ENCODE measurements around the gene FAM89B. TPM values are rescaled to one million over a fixed set of nuclear protein-coding genes. Genes with fewer than 3 reads are reported as not detected.
A peak's percentile ranks its signal among the peaks of the same experiment; 100 is the strongest.

Gene FAM89B
- total and polyA plus RNA-seq, 7 donors: 59.0 to 112 (median 67.4) TPM

DNA sequence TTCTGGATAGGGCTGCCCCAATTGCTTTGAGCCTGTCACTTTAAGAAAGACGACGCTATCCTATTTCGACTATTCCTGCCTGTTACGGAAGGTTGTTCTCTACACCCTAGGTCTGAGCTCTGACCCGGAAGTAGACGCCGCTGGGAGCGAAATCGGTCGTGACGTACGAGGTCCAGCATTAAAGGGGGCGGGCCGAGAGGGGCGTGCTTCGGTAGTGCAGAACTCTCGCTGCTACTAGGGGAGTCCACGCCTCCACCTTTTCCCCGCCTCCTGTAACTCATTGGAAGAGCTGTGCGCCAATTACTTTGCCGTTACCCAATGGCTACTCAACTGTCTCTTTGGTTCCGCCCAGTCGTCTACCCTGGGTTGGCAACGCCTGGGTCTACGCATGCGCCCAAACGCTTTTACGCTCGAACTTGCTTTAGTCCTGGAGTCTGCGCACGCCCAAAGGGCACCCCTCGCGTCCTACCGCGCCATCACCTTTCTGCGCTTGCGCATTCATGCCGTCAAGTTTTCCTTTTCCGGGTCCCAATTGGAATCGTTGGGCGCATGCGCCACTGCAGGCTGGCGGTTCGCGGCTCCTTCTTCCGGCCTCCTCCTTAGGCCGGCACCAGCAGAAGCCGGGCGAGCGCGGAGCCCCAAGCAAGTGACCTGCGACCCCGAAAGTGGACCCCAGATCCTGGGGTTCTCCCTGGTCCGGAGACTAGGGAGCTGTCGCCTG lies 43.1 kb downstream of the FAM89B start, which contains the start of gene PCNX3:
Gene PCNX3, plus strand, starts transcription at position 548 of the 721 bp plus-strand sequence. CDS start 536 bp downstream, outside the sequence.
- peak within 1 kb of the TSS; percentile 89 for H3K27ac ChIP-seq
- H3K9me3 ChIP-seq: no peaks in the 10 kb centered on the region
- DNase-seq (peak; percentile 100), ATAC-seq (peak; percentile 85 to 88 (median 85))
- H3K27me3 ChIP-seq (ENCODE audit: insufficient read depth in 3 of 3, low read length in 2 of 3): no peaks in the 10 kb centered on the region
- no peak for TF ChIP-seq CTCF (IDR thresholded peaks at IDR 0.05)
- peaks cover 35% of the 10 kb centered on the region for H3K4me1 ChIP-seq
- peaks cover 0 to 43% of the 10 kb centered on the region in 2 donors for H3K36me3 ChIP-seq (ENCODE audit: insufficient read depth in 1 of 2, low read depth in 1 of 2)
- peak within 1 kb of the TSS; percentile 97 for H3K4me3 ChIP-seq
- intact Hi-C loops (cut with DNase I): loop anchor here in 1 of 2 donors (5.0 kb wide), 1 partner anchor 97 kb away; the partner anchor contains the start of gene KAT5
- WGBS, 3 donors: 0% methylated on average over 52 to 55 of the region's 55 CpGs

GRCh38 chr11:65615950-65616574 lies 43.7 kb downstream of the FAM89B start:
- peak overlapping the region; percentile 89 for H3K27ac ChIP-seq
- no peak for TF ChIP-seq CTCF (IDR thresholded peaks at IDR 0.05)
- no peaks in the 10 kb centered on the region for H3K27me3 ChIP-seq (ENCODE audit: insufficient read depth in 3 of 3, low read length in 2 of 3)
- DNase-seq (peak in 1 of 2 donors; percentile 75), ATAC-seq (peak; percentile 1 to 4 (median 2))
- peak overlapping the region; percentile 97 for H3K4me3 ChIP-seq
- 0 to 1% (median 0%) methylated on average over 22 to 50 of the region's 50 CpGs for WGBS, 3 donors
- intact Hi-C loops (cut with DNase I): loop anchor here in 1 of 2 donors (2.0 to 5.0 kb wide), 2 partner anchors 41 to 96 kb away; partner anchors contain the start of gene KAT5
- no peaks in the 10 kb centered on the region for H3K9me3 ChIP-seq
- peaks cover 0 to 47% of the 10 kb centered on the region in 2 donors for H3K36me3 ChIP-seq (ENCODE audit: insufficient read depth in 1 of 2, low read depth in 1 of 2)
- peaks cover 31% of the 10 kb centered on the region for H3K4me1 ChIP-seq

GRCh38 chr11:65616575-65617001 lies 44.2 kb downstream of the FAM89B start:
- H3K4me3 ChIP-seq: peak overlapping the region; percentile 97
- DNase-seq (no peak), ATAC-seq (no peak)
- peaks cover 31% of the 10 kb centered on the region for H3K4me1 ChIP-seq
- H3K9me3 ChIP-seq: no peaks in the 10 kb centered on the region
- TF ChIP-seq CTCF (IDR thresholded peaks at IDR 0.05): no peak
- intact Hi-C loops (cut with DNase I): loop anchor here in 1 of 2 donors (2.0 to 5.0 kb wide), 2 partner anchors 40 to 96 kb away; partner anchors contain the start of gene KAT5
- H3K27ac ChIP-seq: peak overlapping the region; percentile 89
- WGBS, 3 donors: 57 to 68% (median 64%) methylated on average over 10 of the region's 10 CpGs
- peaks cover 0 to 52% of the 10 kb centered on the region in 2 donors for H3K36me3 ChIP-seq (ENCODE audit: insufficient read depth in 1 of 2, low read depth in 1 of 2)
- no peaks in the 10 kb centered on the region for H3K27me3 ChIP-seq (ENCODE audit: insufficient read depth in 3 of 3, low read length in 2 of 3)

DNA sequence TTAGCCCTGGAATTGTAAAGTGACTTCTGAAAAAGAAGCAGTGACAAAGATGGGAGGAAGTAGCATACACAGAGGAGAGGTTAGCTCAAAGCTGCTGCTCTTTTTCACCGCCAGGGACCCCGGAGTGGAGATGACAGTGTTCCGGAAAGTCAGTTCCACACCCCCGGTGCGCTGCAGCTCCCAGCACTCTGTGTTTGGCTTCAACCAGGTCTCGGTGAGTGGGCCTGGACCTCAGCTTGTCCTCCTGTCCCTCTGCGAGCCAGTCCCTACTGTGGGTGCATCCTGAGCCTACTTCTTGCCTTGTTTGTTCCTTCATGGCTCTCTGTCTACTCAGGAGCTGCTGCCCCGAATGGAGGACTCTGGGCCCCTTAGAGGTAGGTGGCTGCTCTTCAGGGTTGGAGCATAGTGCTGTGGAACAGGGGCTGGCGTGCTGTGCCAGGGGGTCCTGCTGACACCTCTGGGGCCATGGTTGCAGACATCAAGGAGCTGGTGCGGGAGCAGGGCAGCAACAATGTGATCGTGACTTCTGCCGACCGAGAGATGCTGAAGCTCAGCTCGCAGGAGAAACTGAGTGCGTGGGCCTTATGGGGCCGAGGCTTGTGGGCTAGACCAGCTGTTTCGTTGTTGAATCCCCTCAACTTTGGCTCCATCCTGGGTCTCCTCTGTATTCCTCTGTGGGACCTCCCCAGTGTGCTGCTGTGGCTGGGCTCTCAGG lies 45.0 kb downstream of the FAM89B start:
- ATAC-seq (no peak), DNase-seq (no peak)
- 88 to 90% (median 89%) methylated on average over 17 of the region's 17 CpGs for WGBS, 3 donors
- no peak for TF ChIP-seq CTCF (IDR thresholded peaks at IDR 0.05)
- H3K4me1 ChIP-seq: peaks cover 26% of the 10 kb centered on the region
- peaks cover 0 to 54% of the 10 kb centered on the region in 2 donors for H3K36me3 ChIP-seq (ENCODE audit: insufficient read depth in 1 of 2, low read depth in 1 of 2)
- intact Hi-C loops (cut with DNase I): loop anchor here in 1 of 2 donors (2.0 to 5.0 kb wide), 2 partner anchors 40 to 95 kb away; partner anchors contain the start of gene KAT5
- no peaks in the 10 kb centered on the region for H3K9me3 ChIP-seq
- H3K27me3 ChIP-seq (ENCODE audit: insufficient read depth in 3 of 3, low read length in 2 of 3): no peaks in the 10 kb centered on the region
- no peak overlapping the region for H3K27ac ChIP-seq
- H3K4me3 ChIP-seq: peak overlapping the region; percentile 97

Data from psoas muscle (tissue), 8 donors.